HEK293T (cell line): ENCODE data around the gene IL4R.

ENCODE experiments used
- FOXK2 ChIP-seq: fragments of 450-650 bp; IDR thresholded peaks from 2 replicates; pipeline ENCODE4 v1.6.1; 2016; ENCODE audit warnings: mild to moderate bottlenecking
- TARDBP ChIP-seq: fragments of 450-650 bp; IDR thresholded peaks from 2 replicates; pipeline ENCODE4 v1.6.1; 2016

- TF ChIP-seq FOXK2 (no peak), TARDBP (no peak)
Observed at GRCh38 chr16:27402569-27402963, 88.8 kb downstream of the IL4R start.
